Activated CD4-positive, alpha-beta T cell treated with anti-CD3 and anti-CD28 coated beads, Interleukin-2, amount 10 ng/mL, durations not matched to agents 7 days and 5 days (primary cell): ENCODE measurements around the gene SAMD14. TPM values are rescaled to one million over a fixed set of nuclear protein-coding genes. Genes with fewer than 3 reads are reported as not detected.

Experiments used
- CTCF ChIA-PET: fragments of 350-600 bp; sonication (Branson Sonifier 250); formaldehyde crosslinking; loops from one replicate; lab custom pipeline; 2021; ENCODE audit warnings: antibody characterized with exemption; lab: Charles Lee
- POLR2A ChIA-PET: fragments of 350-600 bp; sonication (Branson Sonifier 250); formaldehyde crosslinking; loops from one replicate; lab custom pipeline; 2021; ENCODE audit warnings: antibody characterized with exemption; lab: Charles Lee
- DNase-seq: peaks from one replicate; pipeline ENCODE4 v3.0.0-alpha.2; 2020
- H3K27ac Mint-ChIP-seq: one replicate; pipeline ENCODE4 v1.8.0; 2021; ENCODE audit warnings: mild to moderate bottlenecking, moderate library complexity, mixed read lengths
- H3K27me3 Mint-ChIP-seq: one replicate; pipeline ENCODE4 v1.8.0; 2021; ENCODE audit warnings: mixed read lengths
- H3K36me3 Mint-ChIP-seq: one replicate; pipeline ENCODE4 v1.8.0; 2021; ENCODE audit warnings: low read depth, mixed read lengths
- H3K4me1 Mint-ChIP-seq: one replicate; pipeline ENCODE4 v1.8.0; 2021; ENCODE audit warnings: mixed read lengths
- H3K4me3 Mint-ChIP-seq: one replicate; pipeline ENCODE4 v1.8.0; 2021; ENCODE audit warnings: mild to moderate bottlenecking, moderate library complexity, mixed read lengths
- H3K9me3 Mint-ChIP-seq: one replicate; pipeline ENCODE4 v1.8.0; 2021; ENCODE audit warnings: mixed read lengths
- total RNA-seq, 2 experiments: library from RNA; stranded (reverse); gene quantifications; one replicate each; pipeline ENCODE4 v1.2.3, GENCODE V29; 2021

SAMD14 gene
- total RNA-seq, 2 experiments from 2014 or later: 0.07 to 0.23 TPM

DNA sequence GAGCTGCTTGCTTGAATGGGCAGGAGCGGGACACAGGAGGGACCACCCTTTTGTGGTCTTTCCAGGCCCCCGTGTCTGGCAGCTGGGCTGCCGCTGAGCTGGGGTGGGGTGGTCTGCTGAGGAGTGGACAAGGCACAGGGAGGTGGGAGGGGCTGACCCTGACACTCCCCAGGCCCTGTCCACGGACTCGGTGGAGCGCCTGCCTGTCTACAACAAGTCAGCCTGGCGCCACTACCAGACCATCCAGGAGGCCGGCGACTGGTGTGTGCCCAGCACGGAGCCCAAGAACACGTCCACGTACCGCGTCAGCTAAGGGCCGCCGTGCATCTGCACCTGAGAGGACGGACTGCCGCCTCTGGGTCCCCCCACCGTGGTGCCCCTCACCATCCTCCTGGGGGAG is 20.2 kb downstream of the SAMD14 start:
- H3K9me3 Mint-ChIP-seq: no peaks in the 10 kb centered on the region
- H3K27ac Mint-ChIP-seq: no peak overlapping the region
- ChIA-PET POLR2A (no interaction called here), CTCF (interaction anchor here (1.3 to 4.6 kb wide), 3 partner anchors 10 to 16 kb away, joined by 4 to 30 read pairs (median 6); no protein-coding TSS in a partner anchor)
- H3K36me3 Mint-ChIP-seq: peaks cover 4% of the 10 kb centered on the region
- no peak for DNase-seq
- no peak overlapping the region for H3K4me3 Mint-ChIP-seq
- no peaks in the 10 kb centered on the region for H3K27me3 Mint-ChIP-seq
- no peaks in the 10 kb centered on the region for H3K4me1 Mint-ChIP-seq

DNA sequence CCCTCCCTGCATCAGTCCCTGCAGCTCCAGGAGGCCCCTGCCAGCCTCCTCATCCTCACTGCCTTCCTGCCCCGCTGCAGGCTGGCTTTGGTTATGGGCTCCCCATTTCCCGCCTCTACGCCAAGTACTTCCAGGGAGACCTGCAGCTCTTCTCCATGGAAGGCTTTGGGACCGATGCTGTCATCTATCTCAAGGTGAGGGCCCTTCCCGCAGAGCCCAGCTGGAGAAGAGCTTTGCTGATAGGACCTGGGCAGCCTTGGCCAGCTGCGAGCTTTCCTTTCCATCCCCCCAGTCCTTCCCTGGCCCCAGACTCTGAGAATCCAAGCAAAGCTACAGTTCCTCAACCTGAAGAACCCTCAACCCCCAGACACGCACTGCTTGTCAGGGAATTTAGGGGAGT is 20.8 kb downstream of the SAMD14 start:
- no peaks in the 10 kb centered on the region for H3K27me3 Mint-ChIP-seq
- no peak for DNase-seq
- ChIA-PET POLR2A (no interaction called here), CTCF (interaction anchor here (0.9 to 4.6 kb wide), 6 partner anchors 8 to 60 kb away, joined by 3 to 30 read pairs (median 4); no protein-coding TSS in a partner anchor)
- H3K9me3 Mint-ChIP-seq: no peaks in the 10 kb centered on the region
- no peak overlapping the region for H3K27ac Mint-ChIP-seq
- H3K4me1 Mint-ChIP-seq: no peaks in the 10 kb centered on the region
- H3K4me3 Mint-ChIP-seq: no peak overlapping the region
- peaks cover 4% of the 10 kb centered on the region for H3K36me3 Mint-ChIP-seq

DNA sequence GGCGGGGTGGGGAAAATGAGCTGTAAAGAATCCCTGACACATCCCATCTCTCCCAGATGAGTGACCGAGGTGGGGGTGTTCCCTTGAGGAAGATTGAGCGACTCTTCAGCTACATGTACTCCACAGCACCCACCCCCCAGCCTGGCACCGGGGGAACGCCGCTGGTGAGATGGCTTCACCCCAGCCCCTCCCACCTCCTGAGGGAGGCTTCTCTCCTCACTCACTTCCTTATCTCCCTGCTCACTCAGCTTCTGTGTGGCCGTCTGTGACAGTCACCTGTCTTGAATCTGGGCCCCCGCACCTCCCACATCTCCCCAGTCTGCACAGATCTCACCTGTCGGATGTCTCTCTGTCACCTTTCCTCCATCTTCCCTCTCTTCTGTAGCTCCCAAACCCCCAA is 21.4 kb downstream of the SAMD14 start:
- no peak overlapping the region for H3K4me3 Mint-ChIP-seq
- ChIA-PET CTCF (interaction anchor here (0.9 to 4.6 kb wide), 7 partner anchors 9 to 65 kb away, joined by 3 to 30 read pairs (median 4); no protein-coding TSS in a partner anchor), POLR2A (no interaction called here)
- no peak for DNase-seq
- H3K4me1 Mint-ChIP-seq: no peaks in the 10 kb centered on the region
- H3K27me3 Mint-ChIP-seq: no peaks in the 10 kb centered on the region
- peaks cover 4% of the 10 kb centered on the region for H3K36me3 Mint-ChIP-seq
- no peaks in the 10 kb centered on the region for H3K9me3 Mint-ChIP-seq
- no peak overlapping the region for H3K27ac Mint-ChIP-seq

DNA sequence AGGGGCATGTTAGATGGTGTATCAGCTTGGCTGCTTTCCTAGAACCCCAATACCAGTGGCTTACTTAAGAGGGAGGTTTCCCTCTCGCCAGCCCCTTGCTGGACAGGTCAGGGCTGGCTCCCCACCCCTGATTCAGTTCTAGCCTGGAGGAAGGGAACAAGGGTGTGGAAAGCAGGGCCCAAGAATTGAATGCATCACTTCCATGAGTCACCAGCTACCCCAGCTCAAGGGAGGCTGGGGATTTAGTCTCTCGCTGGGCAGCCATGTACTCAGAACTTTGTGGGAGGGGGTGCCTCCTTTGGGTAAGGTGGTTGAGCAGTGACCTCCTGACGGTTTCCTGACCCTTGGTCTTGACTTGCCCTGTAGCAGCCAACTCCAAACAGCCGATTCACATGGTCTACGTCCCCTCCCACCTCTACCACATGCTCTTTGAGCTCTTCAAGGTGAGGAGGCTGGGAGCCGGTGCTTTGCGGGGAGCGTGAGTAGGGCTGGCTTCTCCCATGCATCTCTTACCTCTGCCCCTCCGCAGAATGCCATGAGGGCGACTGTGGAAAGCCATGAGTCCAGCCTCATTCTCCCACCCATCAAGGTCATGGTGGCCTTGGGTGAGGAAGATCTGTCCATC is 22.1 kb downstream of the SAMD14 start:
- H3K9me3 Mint-ChIP-seq: no peaks in the 10 kb centered on the region
- H3K4me3 Mint-ChIP-seq: no peak overlapping the region
- no peak overlapping the region for H3K27ac Mint-ChIP-seq
- no peak for DNase-seq
- CTCF ChIA-PET: interaction anchor here (1.2 to 4.6 kb wide), 5 partner anchors 9 to 66 kb away, joined by 3 to 30 read pairs (median 3); no protein-coding TSS in a partner anchor
- H3K27me3 Mint-ChIP-seq: no peaks in the 10 kb centered on the region
- POLR2A ChIA-PET: no interaction called here
- H3K36me3 Mint-ChIP-seq: peaks cover 4% of the 10 kb centered on the region
- no peaks in the 10 kb centered on the region for H3K4me1 Mint-ChIP-seq

DNA sequence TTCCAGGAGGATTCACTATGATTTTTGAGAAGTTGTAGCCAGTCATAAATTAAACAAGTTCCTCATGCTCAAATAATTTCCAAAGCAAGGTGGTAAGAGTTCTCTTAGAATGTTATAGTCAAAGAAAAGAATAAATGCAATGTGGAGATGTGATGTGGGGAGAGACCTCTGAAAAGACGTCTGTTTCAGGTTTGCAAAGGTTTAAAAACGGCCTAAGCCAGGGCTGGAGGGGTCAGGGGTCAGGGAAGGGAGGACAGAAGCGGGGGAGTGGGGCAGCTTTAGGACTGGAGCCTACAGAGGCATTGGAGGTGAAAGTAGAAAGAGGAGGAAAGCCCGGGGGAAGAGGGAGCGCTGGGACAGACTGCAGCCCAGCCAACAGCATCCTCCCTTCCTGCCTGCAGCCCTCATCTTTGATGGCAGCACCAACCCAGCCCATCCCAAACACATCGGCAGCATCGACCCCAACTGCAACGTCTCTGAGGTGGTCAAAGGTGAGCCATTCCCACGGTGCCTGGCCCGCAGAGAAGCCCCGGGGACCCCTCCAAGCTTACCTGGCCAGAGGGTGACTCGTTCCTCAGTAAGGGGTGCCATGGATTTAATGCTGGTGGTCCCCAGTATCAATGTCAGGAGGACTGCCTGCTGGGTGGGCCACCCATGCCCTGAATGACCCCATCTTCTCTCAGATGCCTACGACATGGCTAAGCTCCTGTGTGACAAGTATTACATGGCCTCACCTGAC is 23.4 kb downstream of the SAMD14 start:
- no peaks in the 10 kb centered on the region for H3K4me1 Mint-ChIP-seq
- no peak overlapping the region for H3K4me3 Mint-ChIP-seq
- H3K9me3 Mint-ChIP-seq: no peaks in the 10 kb centered on the region
- ChIA-PET POLR2A (no interaction called here), CTCF (interaction anchor here (1.4 to 4.6 kb wide), 2 partner anchors 10 to 12 kb away, joined by 3 to 30 read pairs; no protein-coding TSS in a partner anchor)
- no peak for DNase-seq
- H3K36me3 Mint-ChIP-seq: peaks cover 4% of the 10 kb centered on the region
- H3K27me3 Mint-ChIP-seq: no peaks in the 10 kb centered on the region
- H3K27ac Mint-ChIP-seq: no peak overlapping the region

DNA sequence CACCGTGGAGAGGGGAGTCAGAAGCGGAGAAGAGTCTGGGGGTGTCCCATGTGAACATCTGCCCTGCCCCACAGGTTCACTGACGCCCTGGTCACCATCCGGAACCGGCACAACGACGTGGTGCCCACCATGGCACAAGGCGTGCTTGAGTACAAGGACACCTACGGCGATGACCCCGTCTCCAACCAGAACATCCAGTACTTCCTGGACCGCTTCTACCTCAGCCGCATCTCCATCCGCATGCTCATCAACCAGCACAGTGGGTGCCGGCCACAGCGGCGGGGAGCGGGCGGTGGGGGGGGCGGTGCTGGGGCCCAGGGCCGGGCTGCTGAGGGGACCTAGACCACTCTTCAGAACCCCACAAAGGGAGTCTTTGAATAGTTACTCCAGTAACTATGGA is 24.1 kb downstream of the SAMD14 start:
- CTCF ChIA-PET: interaction anchor here (4.6 kb wide), 1 partner anchor 12 kb away, joined by 30 read pairs; no protein-coding TSS in a partner anchor
- DNase-seq: no peak
- H3K27ac Mint-ChIP-seq: no peak overlapping the region

DNA sequence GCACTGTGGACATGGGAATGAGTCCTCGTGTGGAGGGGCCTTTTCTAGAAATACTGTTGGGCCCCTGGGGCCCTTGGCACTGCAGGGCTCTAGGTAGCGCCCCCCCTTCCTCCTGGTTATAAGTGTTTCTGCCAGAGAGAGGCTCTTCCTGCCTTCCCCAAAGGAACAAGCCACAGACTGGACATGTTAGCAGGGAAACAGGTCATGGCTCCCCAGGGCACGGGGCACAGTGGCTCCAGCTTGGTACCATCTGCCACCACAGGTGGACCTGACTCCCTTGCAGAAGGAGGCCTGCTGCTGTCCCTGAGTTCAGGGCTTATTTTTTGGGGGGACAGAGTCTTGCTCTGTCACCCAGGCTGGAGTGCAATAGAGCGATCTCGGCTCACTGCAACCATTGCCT is 26.0 kb downstream of the SAMD14 start:
- H3K4me1 Mint-ChIP-seq: no peaks in the 10 kb centered on the region
- H3K36me3 Mint-ChIP-seq: peaks cover 3% of the 10 kb centered on the region
- no peak overlapping the region for H3K27ac Mint-ChIP-seq
- POLR2A ChIA-PET: no interaction called here
- no peaks in the 10 kb centered on the region for H3K27me3 Mint-ChIP-seq
- CTCF ChIA-PET: interaction anchor here (0.9 to 1.9 kb wide), 4 partner anchors 10 to 194 kb away, joined by 3 to 13 read pairs (median 4); no protein-coding TSS in a partner anchor
- no peak for DNase-seq
- no peaks in the 10 kb centered on the region for H3K9me3 Mint-ChIP-seq
- H3K4me3 Mint-ChIP-seq: no peak overlapping the region

More for the DNA sequence above, 24.1 kb downstream of the SAMD14 start:
- no peaks in the 10 kb centered on the region for H3K4me1 Mint-ChIP-seq
- H3K9me3 Mint-ChIP-seq: no peaks in the 10 kb centered on the region
- no peaks in the 10 kb centered on the region for H3K27me3 Mint-ChIP-seq
- H3K4me3 Mint-ChIP-seq: no peak overlapping the region
- peaks cover 4% of the 10 kb centered on the region for H3K36me3 Mint-ChIP-seq
- POLR2A ChIA-PET: no interaction called here

DNA sequence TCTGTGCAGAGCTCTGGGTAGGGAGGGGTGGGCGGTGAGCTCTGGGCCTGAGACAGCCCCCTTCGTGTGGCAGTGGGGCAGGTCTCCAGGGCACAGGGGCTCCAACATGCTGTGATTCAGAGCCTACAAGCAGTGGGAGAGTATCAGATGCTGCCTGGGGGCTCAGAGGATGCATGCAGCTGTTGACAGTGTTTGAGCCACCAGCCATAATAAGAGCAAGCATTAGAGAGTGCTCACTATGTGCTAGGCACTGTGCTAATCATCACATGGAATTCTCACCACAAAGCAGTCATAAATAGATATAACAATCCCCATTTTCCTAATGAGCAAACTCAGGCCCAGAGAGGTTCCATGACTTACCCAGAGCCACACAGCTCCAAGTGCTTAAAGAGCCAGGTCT is 26.7 kb downstream of the SAMD14 start:
- no peaks in the 10 kb centered on the region for H3K9me3 Mint-ChIP-seq
- H3K36me3 Mint-ChIP-seq: no peaks in the 10 kb centered on the region
- POLR2A ChIA-PET: interaction anchor here (0.6 kb wide), 1 partner anchor 117 kb away, joined by 5 read pairs; no protein-coding TSS in a partner anchor
- no peak overlapping the region for H3K4me3 Mint-ChIP-seq
- DNase-seq: no peak
- H3K4me1 Mint-ChIP-seq: peaks cover 2% of the 10 kb centered on the region
- H3K27me3 Mint-ChIP-seq: no peaks in the 10 kb centered on the region
- CTCF ChIA-PET: interaction anchor here (1.2 to 1.9 kb wide), 2 partner anchors 9 to 16 kb away, joined by 4 to 13 read pairs; no protein-coding TSS in a partner anchor
- H3K27ac Mint-ChIP-seq: no peak overlapping the region

DNA sequence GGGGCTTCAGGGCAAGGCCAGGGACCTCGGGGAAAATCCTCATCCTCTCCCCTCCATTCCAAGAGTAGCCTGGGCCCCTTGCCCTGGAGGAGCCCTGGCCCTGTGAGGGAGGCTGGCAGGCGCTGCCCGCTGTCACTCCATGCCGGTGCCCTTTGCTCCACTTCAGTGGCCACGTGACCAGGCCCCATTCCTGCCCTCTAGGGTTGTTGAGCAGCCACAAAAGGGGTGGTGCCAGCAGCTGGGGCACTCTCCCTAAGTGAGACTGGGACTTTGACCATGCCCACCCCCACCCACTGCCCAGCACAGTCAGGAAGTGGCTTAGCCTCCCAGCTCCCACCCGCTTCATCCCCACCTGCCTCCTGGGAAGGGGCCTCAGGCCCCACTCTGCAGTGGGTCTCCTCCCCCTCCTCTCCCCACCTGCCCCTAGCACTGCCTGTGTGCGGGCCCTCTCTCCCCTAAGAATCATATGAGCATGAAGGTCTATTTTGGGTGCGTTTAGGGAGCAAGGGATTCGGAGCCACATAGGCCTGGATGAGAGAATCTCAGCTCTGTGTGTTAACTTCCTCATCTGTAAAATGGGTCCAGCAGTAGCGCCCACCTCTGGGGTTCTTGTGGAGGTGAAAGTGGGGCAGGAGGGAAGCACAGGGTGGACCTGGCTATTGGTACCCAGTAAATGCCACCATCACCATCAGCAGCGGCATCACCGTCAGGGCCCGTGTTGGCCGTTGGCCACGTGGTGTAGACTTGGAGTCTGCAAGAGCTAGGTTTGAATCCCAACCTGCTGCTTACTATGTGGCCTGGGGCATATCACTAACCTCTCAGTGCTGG is 27.6 kb downstream of the SAMD14 start:
- Mint-ChIP-seq H3K27me3 (no peaks in the 10 kb centered on the region), H3K4me3 (no peak overlapping the region), H3K36me3 (no peaks in the 10 kb centered on the region), H3K27ac (no peak overlapping the region), H3K4me1 (peaks cover 2% of the 10 kb centered on the region), H3K9me3 (no peaks in the 10 kb centered on the region)
- POLR2A ChIA-PET: interaction anchor here (0.6 kb wide), 1 partner anchor 118 kb away, joined by 5 read pairs; no protein-coding TSS in a partner anchor
- DNase-seq: no peak
- CTCF ChIA-PET: interaction anchor here (1.7 kb wide), 1 partner anchor 15 kb away, joined by 4 read pairs; no protein-coding TSS in a partner anchor

DNA sequence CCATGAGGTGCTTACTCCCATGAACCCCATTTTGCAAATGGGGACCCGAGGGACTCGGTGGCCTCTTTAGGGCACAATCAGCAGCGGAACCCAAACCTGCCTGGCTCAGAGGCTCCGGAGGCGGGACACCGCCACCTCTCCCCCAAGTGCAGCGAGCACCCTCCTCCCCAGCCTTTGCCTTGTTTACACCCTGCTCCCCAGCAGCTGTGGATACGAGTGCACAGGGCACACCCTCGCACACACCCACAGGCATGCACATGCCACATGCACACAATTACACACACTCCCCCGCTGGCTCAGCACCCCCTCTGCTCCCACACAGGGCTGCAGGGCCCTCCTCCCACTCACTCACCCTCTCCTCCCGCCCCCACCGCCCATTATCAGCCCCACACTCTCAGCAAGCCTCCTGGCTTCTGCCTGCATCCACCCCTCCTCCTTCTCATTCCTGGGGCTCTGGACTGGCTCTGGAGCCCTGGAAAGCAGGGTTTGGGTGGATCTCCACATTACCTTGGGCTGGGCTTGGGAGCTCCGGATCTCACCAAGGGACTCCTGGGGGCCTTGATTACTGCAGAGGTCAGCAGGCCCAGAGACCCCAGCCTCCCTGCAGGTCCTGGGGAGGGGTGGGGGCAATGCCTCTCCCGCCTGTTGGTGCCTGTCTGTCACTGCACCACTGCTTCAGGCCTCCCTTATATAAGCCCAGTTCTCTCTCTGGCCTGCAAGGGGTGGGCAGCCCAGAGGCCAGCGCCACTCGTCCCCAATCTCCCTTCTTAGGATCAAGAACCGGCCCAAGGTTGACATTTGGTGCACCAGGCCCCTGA is 28.4 kb downstream of the SAMD14 start:
- no peaks in the 10 kb centered on the region for H3K36me3 Mint-ChIP-seq
- H3K27me3 Mint-ChIP-seq: no peaks in the 10 kb centered on the region
- ChIA-PET POLR2A (no interaction called here), CTCF (interaction anchor here (1.3 to 1.7 kb wide), 2 partner anchors 12 to 14 kb away, joined by 3 to 4 read pairs; no protein-coding TSS in a partner anchor)
- H3K27ac Mint-ChIP-seq: no peak overlapping the region
- no peaks in the 10 kb centered on the region for H3K9me3 Mint-ChIP-seq
- peaks cover 3% of the 10 kb centered on the region for H3K4me1 Mint-ChIP-seq
- DNase-seq: no peak
- no peak overlapping the region for H3K4me3 Mint-ChIP-seq

DNA sequence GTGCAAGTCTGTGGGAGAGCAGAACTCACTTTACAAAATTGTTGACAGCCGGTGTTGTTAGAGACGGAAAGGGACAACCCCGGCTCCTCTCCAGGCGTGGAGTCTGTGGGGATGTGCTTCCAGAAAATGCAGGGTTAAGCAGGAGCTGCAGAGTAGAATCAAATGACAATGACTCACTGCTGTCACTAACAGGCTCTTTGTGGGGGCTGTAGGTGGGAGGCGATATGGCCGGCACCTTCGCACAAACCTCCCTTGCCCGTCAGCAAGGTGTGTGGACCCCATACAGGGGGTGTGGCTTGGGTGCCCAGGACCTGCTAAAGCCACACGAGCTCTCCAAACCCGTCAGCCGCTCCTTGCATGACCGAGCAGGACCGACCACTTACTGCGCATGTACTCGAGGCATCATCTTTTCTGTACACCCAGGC is 29.0 kb downstream of the SAMD14 start:
- no peak overlapping the region for H3K27ac Mint-ChIP-seq
- no peaks in the 10 kb centered on the region for H3K27me3 Mint-ChIP-seq
- H3K36me3 Mint-ChIP-seq: no peaks in the 10 kb centered on the region
- ChIA-PET CTCF (interaction anchor here (0.9 to 3.3 kb wide), 3 partner anchors 12 to 39 kb away, joined by 3 to 9 read pairs (median 4); no protein-coding TSS in a partner anchor), POLR2A (no interaction called here)
- no peak overlapping the region for H3K4me3 Mint-ChIP-seq
- no peak for DNase-seq
- peaks cover 8% of the 10 kb centered on the region for H3K4me1 Mint-ChIP-seq
- H3K9me3 Mint-ChIP-seq: no peaks in the 10 kb centered on the region
